Left lung (tissue), 10 donors: ENCODE data around the gene ERBB4. TPM values are rescaled to one million over a fixed set of nuclear protein-coding genes. Genes with fewer than 3 reads are reported as not detected.

ENCODE experiments used
- ATAC-seq: fragments of 200-7000 bp; cut with Tn5 transposase; one replicate; pipeline ENCODE4 v1.9.1; 2020; ENCODE audit warnings: moderate library complexity
- DNase-seq, 4 donors: peaks; one replicate each; pipeline ENCODE4 v3.0.0-alpha.2; 2013 to 2020
- H3K27ac ChIP-seq, 2 donors: fragments of 200-600 bp; sonication (generic) in 1 of 2; one replicate each; pipeline versions ENCODE4 v1.5.0 to v1.8.0; 2020 to 2021
- H3K27me3 ChIP-seq, 2 donors: fragments of 200-600 bp; sonication (generic) in 1 of 2; one replicate each; pipeline versions ENCODE4 v1.5.0 to v1.8.0; 2020 to 2021
- H3K36me3 ChIP-seq, 2 donors: fragments of 200-600 bp; sonication (generic) in 1 of 2; one replicate each; pipeline versions ENCODE4 v1.5.0 to v1.8.0; 2020 to 2021
- H3K4me1 ChIP-seq, 2 donors: fragments of 200-600 bp; one replicate each; pipeline ENCODE4 v1.8.0; 2021
- H3K4me3 ChIP-seq, 2 donors: fragments of 200-600 bp; sonication (generic) in 1 of 2; one replicate each; pipeline versions ENCODE4 v1.5.0 to v1.8.0; 2020 to 2021; ENCODE audit warnings: mild to moderate bottlenecking in 1 of 2
- H3K9me3 ChIP-seq, 2 donors: fragments of 200-600 bp; sonication (generic) in 1 of 2; one replicate each; pipeline versions ENCODE4 v1.5.0 to v1.8.0; 2020 to 2021
- CTCF ChIP-seq, 2 donors: fragments of 200-600 bp; sonication (generic) in 1 of 2; IDR thresholded peaks; one replicate each; pipeline versions ENCODE4 v1.5.0 to v1.8.0; 2021; ENCODE audit warnings: antibody characterized with exemption in 2 of 2
- intact Hi-C, 2 donors: fragments of 100-400 bp; cut with DNase I; formaldehyde crosslinking; loops; one replicate each; pipeline versions ENCODE4 v1.11.2 to v1.14.2; 2022
- polyA plus RNA-seq, 6 donors: library from polyadenylated mRNA; unstranded; fragments of 120-200 nt; gene quantifications; one replicate each; pipeline ENCODE4 v1.2.1, GENCODE V29; 2013; ENCODE audit not compliant: insufficient read length in 6 of 6
- total RNA-seq, 2 donors: library from RNA; stranded (reverse); fragmentation: NEBNext Ultra II Directional; extraction: Animal tissue kit (Norgen Biotek cat#: 25700); gene quantifications; one replicate each; pipeline ENCODE4 v1.2.1, GENCODE V29; 2021
- donor health status: DM: no; HTN: yes; CAD: no.
- donor health status: DM: no; HTN: no; CAD: no.

Gene ERBB4
- total and polyA plus RNA-seq, 8 donors = 0.89 to 16.0 (median 1.4) TPM

- Histone ChIP-seq H3K27ac (no peak overlapping the region), H3K9me3 (no peaks in the 10 kb centered on the region), H3K4me1 (no peaks in the 10 kb centered on the region), H3K4me3 (no peak overlapping the region), H3K27me3 (no peaks in the 10 kb centered on the region), H3K36me3 (no peaks in the 10 kb centered on the region)
- ATAC-seq (peak; percentile 64), DNase-seq (no peak)
- TF ChIP-seq CTCF (IDR thresholded peaks at IDR 0.05) = no peak
- intact Hi-C loops = no loop called here
These were observed 10.9 kb upstream of the ERBB4 start for GRCh38 chr2:212549463-212549862.

- Histone ChIP-seq H3K27ac (no peak overlapping the region), H3K27me3 (no peaks in the 10 kb centered on the region), H3K4me3 (no peak overlapping the region), H3K4me1 (no peaks in the 10 kb centered on the region), H3K9me3 (no peaks in the 10 kb centered on the region), H3K36me3 (no peaks in the 10 kb centered on the region)
- intact Hi-C loops = no loop called here
- DNase-seq = peak in 2 of 4 donors; percentile 34 to 51
- ATAC-seq = peak; percentile 86
- peak in 1 of 2 donors; percentile 22 for TF ChIP-seq CTCF (IDR thresholded peaks at IDR 0.05)
These were observed 9.8 kb upstream of the ERBB4 start for GRCh38 chr2:212548455-212548819.

- no peak for DNase-seq
- intact Hi-C loops = no loop called here
- Histone ChIP-seq H3K36me3 (no peaks in the 10 kb centered on the region), H3K4me3 (no peak overlapping the region), H3K27ac (no peak overlapping the region), H3K4me1 (no peaks in the 10 kb centered on the region), H3K9me3 (no peaks in the 10 kb centered on the region), H3K27me3 (no peaks in the 10 kb centered on the region)
- no peak for TF ChIP-seq CTCF (IDR thresholded peaks at IDR 0.05)
- no peak for ATAC-seq
These were observed 9.3 kb upstream of the ERBB4 start for GRCh38 chr2:212547716-212548454.

GRCh38 chr2:212546669-212547068, 8.1 kb upstream of the ERBB4 start:
- DNase-seq (no peak), ATAC-seq (no peak)
- Histone ChIP-seq H3K27me3 (no peaks in the 10 kb centered on the region), H3K9me3 (no peaks in the 10 kb centered on the region), H3K4me3 (no peak overlapping the region), H3K4me1 (no peaks in the 10 kb centered on the region), H3K27ac (no peak overlapping the region), H3K36me3 (no peaks in the 10 kb centered on the region)
- no peak for TF ChIP-seq CTCF (IDR thresholded peaks at IDR 0.05)
- intact Hi-C loops = no loop called here

GRCh38 chr2:212540341-212540740, 1.7 kb upstream of the ERBB4 start:
- ATAC-seq (no peak), DNase-seq (no peak)
- H3K9me3 ChIP-seq = no peaks in the 10 kb centered on the region
- H3K27ac ChIP-seq = no peak overlapping the region
- peaks cover 31 to 54% of the 10 kb centered on the region in 2 donors for H3K27me3 ChIP-seq
- peaks cover 6 to 11% of the 10 kb centered on the region in 2 donors for H3K4me1 ChIP-seq
- H3K36me3 ChIP-seq = no peaks in the 10 kb centered on the region
- no peak overlapping the region for H3K4me3 ChIP-seq
- intact Hi-C loops = no loop called here
- TF ChIP-seq CTCF (IDR thresholded peaks at IDR 0.05) = no peak
